B cell (primary cell): ENCODE results near the gene CLASP1.

Experiments
- CTCF ChIP-seq: fragments of 200-600 bp; IDR thresholded peaks from one replicate; pipeline ENCODE4 v1.8.0; 2022; ENCODE audit warnings: antibody characterized with exemption, mild to moderate bottlenecking
- EZH2 ChIP-seq: IDR thresholded peaks from 2 replicates; pipeline ENCODE4 v1.6.1; 2012; ENCODE audit warnings: borderline replicate concordance, low read depth, mild to moderate bottlenecking, moderate library complexity, low read length; ENCODE audit not compliant: insufficient read depth, poor library complexity, severe bottlenecking

GRCh38 chr2:121648206-121649148 is 785 bp downstream of the CLASP1 start:
- TF ChIP-seq CTCF, result no peak
- TF ChIP-seq EZH2, result no peak
